GM18519 (cell line): ENCODE results near the gene CYP27C1.

Experiments used
- ATAC-seq: cut with Tn5 transposase; IDR thresholded peaks from one replicate; pipeline ENCODE4 v1.9.1; 2021; ENCODE audit warnings: mild to moderate bottlenecking, moderate library complexity; ENCODE audit not compliant: unreplicated experiment, low FRiP score

The CYP27C1 gene

DNA sequence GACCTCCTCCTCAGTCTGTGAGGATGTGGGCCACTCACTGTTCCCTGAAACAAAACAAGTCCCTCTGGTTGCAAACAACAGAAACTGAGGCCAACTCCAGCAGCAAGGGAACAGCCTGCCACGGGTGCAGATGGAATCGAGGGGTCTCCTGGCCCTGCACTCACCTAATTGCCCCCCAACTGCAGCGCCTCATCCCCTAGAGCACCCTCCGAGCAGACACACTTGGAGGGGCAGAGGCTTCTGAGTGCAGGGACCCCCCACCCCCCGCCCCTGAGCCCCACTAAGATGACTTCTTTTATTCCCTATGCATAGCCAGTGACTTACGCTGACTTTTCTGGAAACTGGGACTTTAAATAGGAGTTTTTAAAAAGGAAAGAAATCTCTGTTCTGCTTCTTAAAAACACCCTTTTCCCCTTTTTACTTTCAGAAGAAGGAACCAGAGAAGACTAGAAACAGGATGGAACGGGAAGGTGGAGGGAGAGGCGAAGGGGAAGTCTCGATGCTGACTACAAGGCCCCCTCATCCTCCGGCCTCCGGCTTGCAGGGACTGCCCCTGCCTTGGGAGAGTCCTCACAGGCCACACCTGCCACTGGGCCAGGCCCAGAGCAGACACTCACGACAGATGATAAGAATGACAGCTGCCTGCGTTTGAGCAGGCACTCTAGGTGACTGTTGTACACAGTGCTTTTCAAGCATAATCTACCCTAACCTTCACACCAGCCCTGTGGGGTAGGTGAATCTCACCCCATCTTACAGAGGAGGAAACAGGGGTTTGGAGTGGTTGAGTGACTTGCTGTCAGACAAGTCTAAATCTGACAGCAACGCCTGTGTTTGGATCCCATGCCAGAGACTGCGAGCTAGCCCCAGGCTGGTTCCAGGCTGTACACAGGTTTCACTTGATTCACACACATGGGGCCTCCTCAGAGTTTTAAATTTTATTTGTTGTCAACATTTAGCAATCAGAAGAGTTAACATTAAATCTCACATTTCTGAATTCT, 85.0 kb downstream of the CYP27C1 start:
- ATAC-seq, result no peak

DNA sequence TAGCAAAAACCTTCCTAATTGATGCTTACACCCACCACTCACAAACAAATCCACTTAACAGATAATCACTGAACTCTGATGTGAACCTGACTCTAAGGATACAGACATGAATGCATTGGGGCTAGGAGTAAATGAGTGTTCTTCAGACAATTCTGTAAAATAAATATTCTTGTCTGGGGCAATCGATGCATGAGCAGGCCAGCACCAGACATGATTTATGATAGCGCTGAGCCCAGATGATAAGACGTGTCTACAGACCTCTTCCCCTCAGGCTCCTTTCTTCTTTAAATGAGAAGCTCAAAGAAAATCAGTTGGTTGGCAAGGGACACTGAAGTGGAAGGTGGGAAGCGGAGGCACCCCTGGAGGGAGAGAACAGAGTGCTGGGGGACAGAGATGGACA, 85.9 kb downstream of the CYP27C1 start:
- ATAC-seq, result no peak
